ENCODE measurements around the gene RHOB. TPM values are rescaled to one million over a fixed set of nuclear protein-coding genes. Genes with fewer than 3 reads are reported as not detected.

RHOB gene
- total RNA-seq, 4 donors from 2014 or later = 1,174 to 1,482 (median 1,322) TPM

GRCh38 chr2:20481798-20482405 is 35.0 kb downstream of the RHOB start:
- Histone ChIP-seq H3K27ac (peak overlapping the region in 2 of 4 donors; percentile 14 to 67), H3K4me3 (no peak overlapping the region), H3K9me3 (no peaks in the 10 kb centered on the region), H3K4me1 (peaks cover 0 to 41% (median 17%) of the 10 kb centered on the region in 3 donors), H3K36me3 (no peaks in the 10 kb centered on the region), H3K27me3 (no peaks in the 10 kb centered on the region)
- no peak for ATAC-seq
- no peak for TF ChIP-seq POLR2AphosphoS5 (IDR thresholded peaks at IDR 0.05)
- 80% methylated on average over 5 of the region's 5 CpGs for WGBS, 2 donors (ENCODE audit: low coverage in 1 of 2)

- Histone ChIP-seq H3K27me3 (no peaks in the 10 kb centered on the region), H3K4me3 (no peak overlapping the region), H3K4me1 (peaks cover 0 to 41% (median 17%) of the 10 kb centered on the region in 3 donors), H3K36me3 (no peaks in the 10 kb centered on the region), H3K9me3 (no peaks in the 10 kb centered on the region), H3K27ac (peak overlapping the region in 3 of 4 donors; percentile 67 to 73 (median 69))
- WGBS, 2 donors (ENCODE audit: low coverage in 1 of 2) = 93 to 94% methylated on average over 3 of the region's 3 CpGs
- no peak for ATAC-seq
- TF ChIP-seq, protein P1, sequence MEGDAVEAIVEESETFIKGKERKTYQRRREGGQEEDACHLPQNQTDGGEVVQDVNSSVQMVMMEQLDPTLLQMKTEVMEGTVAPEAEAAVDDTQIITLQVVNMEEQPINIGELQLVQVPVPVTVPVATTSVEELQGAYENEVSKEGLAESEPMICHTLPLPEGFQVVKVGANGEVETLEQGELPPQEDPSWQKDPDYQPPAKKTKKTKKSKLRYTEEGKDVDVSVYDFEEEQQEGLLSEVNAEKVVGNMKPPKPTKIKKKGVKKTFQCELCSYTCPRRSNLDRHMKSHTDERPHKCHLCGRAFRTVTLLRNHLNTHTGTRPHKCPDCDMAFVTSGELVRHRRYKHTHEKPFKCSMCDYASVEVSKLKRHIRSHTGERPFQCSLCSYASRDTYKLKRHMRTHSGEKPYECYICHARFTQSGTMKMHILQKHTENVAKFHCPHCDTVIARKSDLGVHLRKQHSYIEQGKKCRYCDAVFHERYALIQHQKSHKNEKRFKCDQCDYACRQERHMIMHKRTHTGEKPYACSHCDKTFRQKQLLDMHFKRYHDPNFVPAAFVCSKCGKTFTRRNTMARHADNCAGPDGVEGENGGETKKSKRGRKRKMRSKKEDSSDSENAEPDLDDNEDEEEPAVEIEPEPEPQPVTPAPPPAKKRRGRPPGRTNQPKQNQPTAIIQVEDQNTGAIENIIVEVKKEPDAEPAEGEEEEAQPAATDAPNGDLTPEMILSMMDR (IDR thresholded peaks at IDR 0.05) = no peak
- no peak for TF ChIP-seq POLR2AphosphoS5 (IDR thresholded peaks at IDR 0.05)
- no peak for TF ChIP-seq POLR2A (IDR thresholded peaks at IDR 0.05)
- TF ChIP-seq EP300 (IDR thresholded peaks at IDR 0.05) = no peak
These were observed 35.9 kb downstream of the RHOB start for GRCh38 chr2:20482725-20483124.

- H3K4me1 ChIP-seq = peaks cover 0 to 41% (median 17%) of the 10 kb centered on the region in 3 donors
- ATAC-seq = peak; percentile 84
- peak overlapping the region in 3 of 4 donors; percentile 67 to 73 (median 69) for H3K27ac ChIP-seq
These were observed 36.5 kb downstream of the RHOB start for GRCh38 chr2:20483194-20483895.

GRCh38 chr2:20484034-20484617 is 37.3 kb downstream of the RHOB start:
- H3K4me3 ChIP-seq = no peak overlapping the region
- TF ChIP-seq, protein P1 (IDR thresholded peaks at IDR 0.05) = no peak
- TF ChIP-seq EP300 (IDR thresholded peaks at IDR 0.05) = no peak
- no peak for TF ChIP-seq POLR2AphosphoS5 (IDR thresholded peaks at IDR 0.05)
- TF ChIP-seq POLR2A (IDR thresholded peaks at IDR 0.05) = no peak
- no peak for ATAC-seq

More at GRCh38 chr2:20483194-20483895, 36.5 kb downstream of the RHOB start:
- WGBS, 2 donors (ENCODE audit: low coverage in 1 of 2) = no CpG with 5 or more reads among the region's 7 CpGs
- Histone ChIP-seq H3K4me3 (no peak overlapping the region), H3K36me3 (no peaks in the 10 kb centered on the region), H3K27me3 (no peaks in the 10 kb centered on the region), H3K9me3 (no peaks in the 10 kb centered on the region)
- peak; percentile 88 for TF ChIP-seq POLR2AphosphoS5 (IDR thresholded peaks at IDR 0.05)
- TF ChIP-seq EP300 (IDR thresholded peaks at IDR 0.05) = no peak

GRCh38 chr2:20484810-20485611 is 38.1 kb downstream of the RHOB start:
- 96 to 100% methylated on average over 2 to 4 of the region's 8 CpGs for WGBS, 2 donors (ENCODE audit: low coverage in 1 of 2)
- Histone ChIP-seq H3K36me3 (no peaks in the 10 kb centered on the region), H3K9me3 (no peaks in the 10 kb centered on the region), H3K27me3 (no peaks in the 10 kb centered on the region), H3K27ac (peak overlapping the region in 3 of 4 donors; percentile 14 to 73 (median 67)), H3K4me3 (no peak overlapping the region), H3K4me1 (peaks cover 0 to 46% (median 17%) of the 10 kb centered on the region in 3 donors)
- TF ChIP-seq, protein P1 (IDR thresholded peaks at IDR 0.05) = no peak
- TF ChIP-seq POLR2A (IDR thresholded peaks at IDR 0.05) = no peak
- no peak for ATAC-seq

More at GRCh38 chr2:20484034-20484617, 37.3 kb downstream of the RHOB start:
- Histone ChIP-seq H3K9me3 (no peaks in the 10 kb centered on the region), H3K36me3 (no peaks in the 10 kb centered on the region), H3K27me3 (no peaks in the 10 kb centered on the region), H3K4me1 (peaks cover 0 to 46% (median 17%) of the 10 kb centered on the region in 3 donors), H3K27ac (peak overlapping the region in 3 of 4 donors; percentile 67 to 73 (median 69))
- 100% methylated on average over 1 of the region's 6 CpGs; no CpG with 5 or more reads in 1 of the 2 donors for WGBS, 2 donors (ENCODE audit: low coverage in 1 of 2)
